ENCODE data around the gene C17orf78.

C17orf78 gene

GRCh38 chr17:37413875-37414519, 38.2 kb downstream of the C17orf78 start:
- no peak overlapping the region for H3K4me3 ChIP-seq (ENCODE audit: low read length, poor library complexity, severe bottlenecking)
- H3F3A ChIP-seq (ENCODE audit: low read depth) = no peaks in the 10 kb centered on the region
- H3K36me3 ChIP-seq (ENCODE audit: insufficient read depth, low read length) = peaks cover 15% of the 10 kb centered on the region; the same call in 1 of the 2 replicates
- H3K79me2 ChIP-seq (ENCODE audit: insufficient read depth, low read length) = peaks cover 38% of the 10 kb centered on the region
- no peaks in the 10 kb centered on the region for H4K20me1 ChIP-seq (ENCODE audit: insufficient read depth, low read length, poor library complexity, severe bottlenecking)
- no peak overlapping the region for H3K4me2 ChIP-seq (ENCODE audit: low read depth, low read length, poor library complexity, severe bottlenecking)
- H2AFZ ChIP-seq (ENCODE audit: low read length) = no peak overlapping the region
- TF ChIP-seq, protein P1, sequence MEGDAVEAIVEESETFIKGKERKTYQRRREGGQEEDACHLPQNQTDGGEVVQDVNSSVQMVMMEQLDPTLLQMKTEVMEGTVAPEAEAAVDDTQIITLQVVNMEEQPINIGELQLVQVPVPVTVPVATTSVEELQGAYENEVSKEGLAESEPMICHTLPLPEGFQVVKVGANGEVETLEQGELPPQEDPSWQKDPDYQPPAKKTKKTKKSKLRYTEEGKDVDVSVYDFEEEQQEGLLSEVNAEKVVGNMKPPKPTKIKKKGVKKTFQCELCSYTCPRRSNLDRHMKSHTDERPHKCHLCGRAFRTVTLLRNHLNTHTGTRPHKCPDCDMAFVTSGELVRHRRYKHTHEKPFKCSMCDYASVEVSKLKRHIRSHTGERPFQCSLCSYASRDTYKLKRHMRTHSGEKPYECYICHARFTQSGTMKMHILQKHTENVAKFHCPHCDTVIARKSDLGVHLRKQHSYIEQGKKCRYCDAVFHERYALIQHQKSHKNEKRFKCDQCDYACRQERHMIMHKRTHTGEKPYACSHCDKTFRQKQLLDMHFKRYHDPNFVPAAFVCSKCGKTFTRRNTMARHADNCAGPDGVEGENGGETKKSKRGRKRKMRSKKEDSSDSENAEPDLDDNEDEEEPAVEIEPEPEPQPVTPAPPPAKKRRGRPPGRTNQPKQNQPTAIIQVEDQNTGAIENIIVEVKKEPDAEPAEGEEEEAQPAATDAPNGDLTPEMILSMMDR (conservative IDR thresholded peaks at IDR 0.05; ENCODE audit: low read length) = peak; percentile 52
- no peak for TF ChIP-seq EZH2phosphoT487 (IDR thresholded peaks at IDR 0.05; ENCODE audit: borderline replicate concordance)
- no peak overlapping the region for H3K9ac ChIP-seq (ENCODE audit: low read depth, low read length, poor library complexity, severe bottlenecking)
- no peaks in the 10 kb centered on the region for H3K9me2 ChIP-seq (replicated peaks; ENCODE audit: low read depth, low read length)
- no peaks in the 10 kb centered on the region for H3K27me3 ChIP-seq (ENCODE audit: insufficient read depth, low read length, poor library complexity, severe bottlenecking)
- peaks cover 12% of the 10 kb centered on the region for H3K4me1 ChIP-seq (ENCODE audit: insufficient read depth, low read length, poor library complexity, severe bottlenecking)
- H3K9me3 ChIP-seq (ENCODE audit: insufficient read depth, low read depth, low read length) = no peaks in the 10 kb centered on the region

- TF ChIP-seq, protein P1 (conservative IDR thresholded peaks at IDR 0.05; ENCODE audit: low read length) = no peak
- TF ChIP-seq EZH2phosphoT487 (IDR thresholded peaks at IDR 0.05; ENCODE audit: borderline replicate concordance) = no peak
- Histone ChIP-seq H4K20me1 (ENCODE audit: insufficient read depth, low read length, poor library complexity, severe bottlenecking) (no peaks in the 10 kb centered on the region), H3F3A (ENCODE audit: low read depth) (no peaks in the 10 kb centered on the region)
Measured at GRCh38 chr17:37417852-37418251, 42.1 kb downstream of the C17orf78 start.

DNA sequence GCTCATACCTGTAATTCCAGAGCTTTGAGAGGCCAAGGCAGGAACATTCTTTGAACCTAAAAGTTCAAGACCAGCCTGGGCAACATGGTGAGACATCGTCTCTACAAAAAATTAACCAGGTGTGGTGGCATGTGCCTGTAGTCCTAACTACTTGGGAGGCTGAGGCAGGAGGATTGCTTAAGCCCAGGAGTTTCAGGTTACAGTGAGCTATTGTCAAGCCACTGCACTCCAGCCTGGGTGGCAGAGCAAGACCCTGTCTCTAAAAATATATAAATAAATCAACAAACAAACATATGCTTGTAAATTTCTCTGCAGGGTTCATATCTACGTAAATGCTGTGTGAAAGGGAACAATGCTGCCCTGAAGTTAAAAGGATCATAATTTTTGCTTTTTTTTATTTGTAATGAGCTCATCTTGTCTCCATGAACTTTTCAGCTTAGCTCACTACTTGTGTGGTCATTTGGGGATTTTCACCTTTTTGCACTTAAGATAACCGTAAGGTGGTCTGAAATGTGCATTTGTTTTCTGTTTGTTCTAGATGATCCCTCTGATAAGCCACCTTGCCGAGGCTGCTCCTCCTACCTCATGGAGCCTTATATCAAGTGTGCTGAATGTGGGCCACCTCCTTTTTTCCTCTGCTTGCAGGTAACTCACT, 47.3 kb downstream of the C17orf78 start:
- H3K36me3 ChIP-seq (ENCODE audit: insufficient read depth, low read length) = peaks cover 50% of the 10 kb centered on the region
- no peaks in the 10 kb centered on the region for H4K20me1 ChIP-seq (ENCODE audit: insufficient read depth, low read length, poor library complexity, severe bottlenecking)
- H3K9me3 ChIP-seq (ENCODE audit: insufficient read depth, low read depth, low read length) = no peaks in the 10 kb centered on the region
- H3K27me3 ChIP-seq (ENCODE audit: insufficient read depth, low read length, poor library complexity, severe bottlenecking) = no peaks in the 10 kb centered on the region
- H3K9me2 ChIP-seq (replicated peaks; ENCODE audit: low read depth, low read length) = no peaks in the 10 kb centered on the region
- H3K9ac ChIP-seq (ENCODE audit: low read depth, low read length, poor library complexity, severe bottlenecking) = no peak overlapping the region
- H3K4me3 ChIP-seq (ENCODE audit: low read length, poor library complexity, severe bottlenecking) = no peak overlapping the region
- no peaks in the 10 kb centered on the region for H3K4me1 ChIP-seq (ENCODE audit: insufficient read depth, low read length, poor library complexity, severe bottlenecking)
- H3F3A ChIP-seq (ENCODE audit: low read depth) = no peaks in the 10 kb centered on the region
- H2AFZ ChIP-seq (ENCODE audit: low read length) = no peak overlapping the region
- TF ChIP-seq, protein P1 (conservative IDR thresholded peaks at IDR 0.05; ENCODE audit: low read length) = no peak
- no peak for TF ChIP-seq EZH2phosphoT487 (IDR thresholded peaks at IDR 0.05; ENCODE audit: borderline replicate concordance)
- H3K79me2 ChIP-seq (ENCODE audit: insufficient read depth, low read length) = no peaks in the 10 kb centered on the region
- no peak overlapping the region for H3K4me2 ChIP-seq (ENCODE audit: low read depth, low read length, poor library complexity, severe bottlenecking)

More at GRCh38 chr17:37417852-37418251, 42.1 kb downstream of the C17orf78 start:
- H3K36me3 ChIP-seq (ENCODE audit: insufficient read depth, low read length) = peaks cover 15% of the 10 kb centered on the region; the same call in 1 of the 2 replicates
- H3K9ac ChIP-seq (ENCODE audit: low read depth, low read length, poor library complexity, severe bottlenecking) = no peak overlapping the region
- H2AFZ ChIP-seq (ENCODE audit: low read length) = no peak overlapping the region
- no peaks in the 10 kb centered on the region for H3K27me3 ChIP-seq (ENCODE audit: insufficient read depth, low read length, poor library complexity, severe bottlenecking)
- peaks cover 20% of the 10 kb centered on the region; the same call in 1 of the 2 replicates for H3K79me2 ChIP-seq (ENCODE audit: insufficient read depth, low read length)
- H3K4me3 ChIP-seq (ENCODE audit: low read length, poor library complexity, severe bottlenecking) = no peak overlapping the region
- no peaks in the 10 kb centered on the region for H3K9me2 ChIP-seq (replicated peaks; ENCODE audit: low read depth, low read length)
- no peaks in the 10 kb centered on the region for H3K9me3 ChIP-seq (ENCODE audit: insufficient read depth, low read depth, low read length)
- no peaks in the 10 kb centered on the region for H3K4me1 ChIP-seq (ENCODE audit: insufficient read depth, low read length, poor library complexity, severe bottlenecking)
- H3K4me2 ChIP-seq (ENCODE audit: low read depth, low read length, poor library complexity, severe bottlenecking) = no peak overlapping the region
